ENCODE data around the gene PPM1H.
"Not testable (repeated sequence)": the region's sequence is repeated elsewhere in the genome, so short reads cannot be mapped to it uniquely, and the experiment has no call there.

The PPM1H gene

DNA sequence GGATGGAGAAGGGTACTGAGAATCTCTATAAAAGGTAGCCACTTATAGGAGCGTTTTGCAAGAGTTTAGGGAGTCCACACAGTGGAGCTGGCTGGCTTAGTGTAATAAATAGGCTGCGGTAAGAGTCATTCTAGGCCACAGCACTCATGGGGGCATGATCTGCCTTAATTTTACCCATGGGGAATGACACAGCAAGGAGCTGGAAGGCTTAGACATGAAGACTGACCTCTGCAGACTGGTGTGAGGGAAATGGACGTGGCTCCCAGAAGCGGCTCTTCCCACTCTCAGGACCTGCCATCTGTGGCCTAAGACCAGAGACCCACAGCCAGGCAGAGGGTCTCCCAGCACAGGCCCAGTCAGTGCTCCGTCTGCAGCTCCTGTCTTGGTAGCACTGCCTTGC lies 173.3 kb downstream of the PPM1H start:
- DNase-seq: no peak

DNA sequence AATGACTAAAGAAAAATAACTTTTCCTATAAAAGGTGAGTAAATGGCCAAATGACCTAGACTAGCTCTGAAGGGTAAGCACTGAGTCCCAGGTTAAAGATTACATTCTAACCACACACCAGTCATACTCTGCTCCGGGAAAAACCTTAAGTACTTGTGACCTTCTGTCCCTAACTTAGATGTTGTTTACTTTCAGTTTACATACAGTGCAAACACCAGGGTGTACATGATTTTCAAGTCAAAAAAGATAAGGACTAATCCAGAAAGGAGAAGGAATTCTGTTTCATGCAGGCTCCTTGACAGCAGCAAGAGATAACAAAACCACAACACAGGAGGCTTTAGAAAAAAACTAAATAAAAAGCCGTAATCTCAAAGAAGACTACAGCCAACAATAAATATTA lies 174.2 kb downstream of the PPM1H start:
- DNase-seq: peak; percentile 6

- DNase-seq: not testable (repeated sequence)
Observed at GRCh38 chr12:62760341-62760740, 174.6 kb downstream of the PPM1H start.

DNA sequence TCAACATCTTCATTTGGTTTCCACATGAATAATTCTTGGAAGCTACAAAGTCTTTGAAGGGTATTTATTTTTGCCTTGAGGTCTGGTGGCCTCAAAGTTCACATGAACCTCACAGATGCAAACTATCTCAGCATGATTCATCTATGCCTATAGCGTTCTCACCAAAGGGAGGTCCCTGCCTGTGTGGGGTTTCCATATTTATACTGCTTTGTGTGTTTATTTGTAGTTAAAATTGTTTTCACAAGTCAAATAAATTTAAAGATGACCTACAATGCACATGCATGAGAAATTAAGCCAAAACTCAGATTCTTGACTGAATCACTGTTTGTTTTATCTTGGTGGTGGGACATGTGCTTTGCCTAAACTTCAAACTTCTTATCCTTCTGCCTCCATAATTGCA lies 176.7 kb downstream of the PPM1H start:
- DNase-seq: peak; percentile 27

DNA sequence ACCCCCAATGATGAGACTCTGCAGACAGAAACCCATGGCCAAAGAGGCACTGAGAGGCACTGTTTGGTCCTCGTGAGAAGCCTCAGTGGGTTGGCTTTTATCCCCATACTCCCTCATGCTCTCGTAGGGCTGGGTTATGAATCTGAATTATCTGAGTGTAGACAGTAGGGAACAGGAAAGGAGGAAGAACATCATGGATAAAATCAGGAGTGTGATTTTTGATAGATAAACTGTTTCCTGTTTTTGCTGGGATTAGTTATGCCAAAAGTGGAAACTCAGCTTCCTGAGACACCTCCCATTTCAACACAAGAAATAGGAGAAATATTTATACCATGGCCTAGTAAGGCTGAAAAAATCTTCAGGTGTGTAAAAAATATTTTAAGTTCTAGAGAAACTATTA lies 177.9 kb downstream of the PPM1H start:
- no peak for DNase-seq

- no peak for DNase-seq
Observed at GRCh38 chr12:62754706-62755105, 180.2 kb downstream of the PPM1H start.

GRCh38 chr12:62751810-62752155 lies 183.2 kb downstream of the PPM1H start:
- no peak for DNase-seq

DNA sequence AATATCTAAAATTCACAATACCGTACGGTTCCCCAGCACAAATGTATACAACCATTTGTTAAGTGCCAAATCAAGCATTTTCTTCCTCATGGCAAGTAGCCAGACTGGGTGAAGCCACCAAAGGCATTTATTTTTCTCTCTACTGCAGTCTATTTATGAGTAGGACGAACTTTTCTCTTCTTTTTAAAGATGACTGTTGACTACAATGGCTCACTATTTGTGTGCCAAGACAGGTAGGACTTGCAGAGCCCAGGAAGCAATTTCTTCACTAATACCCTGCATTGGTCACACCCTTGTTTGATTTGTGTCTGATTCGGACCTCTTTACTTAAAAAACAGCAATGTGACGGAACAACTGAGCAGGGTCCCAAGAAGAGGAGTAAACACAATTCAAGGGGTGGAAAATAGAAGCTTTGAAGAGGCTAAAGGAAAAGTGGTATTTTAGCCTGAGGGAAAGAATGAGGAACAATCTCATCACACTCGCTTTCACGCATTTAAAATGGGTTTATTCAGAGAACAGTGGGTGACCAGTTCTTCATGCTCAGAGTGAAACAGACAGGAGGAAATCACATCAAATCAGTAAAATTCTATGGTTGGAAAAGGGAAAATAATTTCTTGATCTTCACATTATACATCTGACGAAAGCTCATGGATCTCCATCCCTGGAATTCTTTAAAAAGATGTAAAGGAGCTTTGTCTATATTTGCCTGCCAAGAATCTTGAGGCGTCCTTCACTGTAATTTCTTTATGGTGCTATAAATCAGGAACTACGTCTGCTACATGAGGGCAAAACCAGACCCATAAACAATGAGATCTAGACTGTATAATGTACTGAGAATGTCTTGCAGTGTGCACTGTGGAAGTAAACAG lies 183.8 kb downstream of the PPM1H start:
- no peak for DNase-seq

DNA sequence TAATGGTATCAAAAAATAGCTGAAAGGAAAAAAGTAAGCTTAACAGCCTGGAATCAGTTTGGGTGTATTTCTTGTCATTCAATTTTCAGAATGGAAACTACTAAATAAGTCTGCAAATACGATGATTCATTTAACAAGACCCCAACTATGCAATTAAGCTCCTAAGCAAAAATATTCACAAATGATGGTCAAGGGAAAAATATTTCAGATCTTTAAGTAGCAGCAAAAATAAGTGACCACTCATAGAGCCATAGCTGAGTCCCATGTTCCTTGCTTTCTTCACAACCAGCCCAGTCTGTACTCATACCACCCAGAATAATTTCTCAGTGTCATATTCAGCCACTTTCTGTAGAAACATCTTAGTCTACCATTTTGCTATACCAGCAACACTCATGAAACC lies 185.4 kb downstream of the PPM1H start:
- no peak for DNase-seq

DNA sequence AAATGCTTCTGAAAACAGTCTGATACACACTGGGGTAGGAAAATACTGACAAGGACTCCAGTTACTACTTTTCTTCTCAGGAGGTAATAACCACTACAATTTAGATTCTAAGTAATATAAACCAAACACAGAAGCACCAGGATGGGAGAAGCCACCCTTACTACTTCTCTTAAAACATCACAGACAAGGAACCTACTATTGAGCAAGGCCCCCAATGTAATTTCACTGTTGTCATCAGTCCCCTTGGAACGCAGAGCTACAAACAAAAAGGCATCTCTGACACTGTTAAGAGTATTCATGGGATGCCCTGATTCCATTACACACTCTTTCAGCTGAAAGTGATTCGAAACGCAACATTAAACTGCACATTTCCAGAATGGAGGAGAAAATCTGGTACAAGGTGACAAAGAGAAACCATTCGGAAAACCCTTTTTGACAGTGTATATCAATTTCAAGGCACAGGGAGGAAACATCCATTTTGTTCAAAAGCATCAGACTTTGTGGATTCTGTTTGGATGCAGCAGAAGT lies 185.9 kb downstream of the PPM1H start:
- DNase-seq: no peak

GRCh38 chr12:62744551-62744950 lies 190.4 kb downstream of the PPM1H start:
- no peak for DNase-seq

DNA sequence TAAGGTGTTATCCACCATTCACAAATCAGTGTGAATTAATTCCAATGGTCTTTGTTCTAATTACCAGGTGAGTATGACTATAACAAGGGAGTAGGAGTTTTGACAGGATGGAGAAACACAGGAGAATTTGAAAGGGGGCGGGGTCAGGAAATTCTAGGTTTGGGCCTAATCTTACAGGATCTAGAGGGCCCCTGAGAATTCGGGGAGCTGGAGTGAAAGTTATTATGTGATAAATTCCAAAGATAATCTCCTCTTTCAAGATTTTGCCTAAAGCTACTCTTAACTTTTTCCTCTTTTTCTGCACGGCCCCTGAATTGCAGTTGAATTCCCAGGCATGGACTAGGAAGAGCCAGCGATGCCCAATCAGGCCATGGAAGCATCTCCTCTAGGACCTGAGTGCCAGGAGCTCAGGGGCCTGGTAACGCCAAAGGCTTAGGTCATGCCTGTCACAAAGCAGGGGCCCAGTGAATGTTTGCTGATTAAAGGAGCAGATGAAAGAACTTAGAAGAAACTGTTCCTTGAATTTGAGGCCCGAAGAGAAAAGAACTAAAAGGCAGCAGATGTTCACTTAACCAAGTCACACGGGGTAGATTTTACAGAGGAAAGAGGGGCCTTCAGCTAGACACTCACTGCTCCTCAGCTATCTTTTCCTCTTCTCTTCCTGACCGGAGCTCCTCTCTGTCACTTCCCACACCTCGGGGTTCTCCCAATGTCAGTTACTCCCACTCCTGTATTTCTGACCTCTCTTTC lies 195.5 kb downstream of the PPM1H start:
- DNase-seq: no peak

DNA sequence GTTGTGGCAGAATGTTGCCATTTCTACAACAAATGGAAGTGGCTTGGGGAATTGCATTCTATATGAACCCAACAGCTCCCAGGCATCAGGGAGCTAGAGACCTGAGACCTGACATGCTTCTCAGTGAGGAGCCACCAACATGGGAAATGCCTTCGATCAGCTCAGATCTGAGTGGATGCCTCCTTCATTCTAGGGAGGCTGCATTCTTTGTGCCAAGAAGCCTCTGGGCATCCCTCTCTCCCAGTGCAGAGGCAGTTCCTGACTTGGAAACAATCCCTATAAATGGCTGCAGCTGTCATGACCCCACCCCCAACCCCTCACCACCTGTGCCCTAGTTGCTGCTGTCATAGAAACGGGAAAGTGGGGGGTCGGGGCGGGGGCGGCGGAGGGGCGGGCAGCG lies 196.3 kb downstream of the PPM1H start:
- no peak for DNase-seq

GRCh38 chr12:62738105-62738504 lies 196.8 kb downstream of the PPM1H start:
- DNase-seq: no peak

- no peak for DNase-seq
Observed at GRCh38 chr12:62737615-62738014, 197.3 kb downstream of the PPM1H start.

GRCh38 chr12:62737188-62737587 lies 197.8 kb downstream of the PPM1H start:
- DNase-seq: no peak

DNA sequence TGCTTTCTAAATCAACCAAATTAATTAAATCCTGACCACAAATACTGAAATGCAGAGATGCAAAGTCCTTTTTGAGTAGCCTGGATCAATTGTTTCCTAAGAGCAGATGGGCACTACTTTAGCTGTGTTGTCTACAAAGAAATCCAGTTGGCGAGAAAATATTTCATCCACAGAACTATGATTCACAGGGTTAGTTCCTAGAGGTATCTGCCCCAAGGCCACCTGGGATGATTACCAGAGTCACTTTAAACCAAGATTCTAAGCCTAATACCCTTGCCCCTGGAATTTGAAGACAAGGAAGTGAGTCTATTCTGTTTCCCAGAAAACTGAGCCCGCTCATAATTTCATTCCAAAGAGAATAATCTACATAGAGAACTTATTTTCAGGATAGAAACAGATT lies 198.4 kb downstream of the PPM1H start:
- DNase-seq: no peak

- DNase-seq: peak; percentile 40
Observed at GRCh38 chr12:62732861-62733427, 202.0 kb downstream of the PPM1H start.

GRCh38 chr12:62731055-62731820 lies 203.7 kb downstream of the PPM1H start:
- DNase-seq: peak; percentile 47

GRCh38 chr12:62730649-62731048 lies 204.3 kb downstream of the PPM1H start:
- DNase-seq: no peak

DNA sequence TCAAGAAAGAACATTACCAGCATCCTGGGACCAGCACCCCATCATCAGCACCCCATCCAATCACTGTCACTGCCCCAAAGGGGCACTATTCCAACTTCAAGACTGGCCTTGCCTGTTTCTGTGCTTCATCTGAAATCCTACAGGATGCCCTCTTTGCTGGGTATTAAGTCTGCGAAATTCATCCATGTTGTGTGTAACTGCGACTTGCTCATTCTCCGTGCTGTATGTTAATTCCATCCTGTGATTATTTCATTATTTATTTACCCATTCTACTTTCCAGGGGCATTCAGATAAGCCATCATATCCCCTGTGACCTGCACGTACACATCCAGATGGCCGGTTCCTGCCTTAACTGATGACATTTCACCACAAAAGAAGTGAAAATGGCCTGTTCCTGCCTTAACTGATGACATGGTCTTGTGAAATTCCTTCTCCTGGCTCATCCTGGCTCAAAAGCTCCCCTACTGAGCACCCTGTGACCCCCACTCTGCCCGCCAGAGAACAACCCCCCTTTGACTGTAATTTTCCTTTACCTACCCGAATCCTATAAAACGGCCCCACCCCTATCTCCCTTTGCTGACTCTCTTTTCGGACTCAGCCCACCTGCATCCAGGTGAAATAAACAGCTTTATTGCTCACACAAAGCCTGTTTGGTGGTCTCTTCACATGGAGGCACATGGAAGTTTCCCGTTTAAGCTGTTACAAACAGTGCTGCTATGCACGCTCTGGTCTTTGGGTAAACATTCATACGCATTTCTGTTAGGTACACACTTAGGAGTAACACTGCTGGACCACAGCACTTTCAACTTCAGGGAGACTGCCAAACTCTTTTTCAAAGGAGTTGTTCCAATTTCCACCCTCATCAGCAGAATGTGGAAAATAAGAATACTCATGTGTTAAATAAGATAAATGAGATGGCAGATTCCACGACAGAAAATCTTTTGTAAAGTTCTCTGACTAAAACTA lies 205.1 kb downstream of the PPM1H start:
- not testable (repeated sequence) for DNase-seq

- DNase-seq: no peak
Observed at GRCh38 chr12:62728741-62729140, 206.2 kb downstream of the PPM1H start.
